ENCODE measurements around the gene SPATA31E1.

SPATA31E1 gene

GRCh38 chr9:87862536-87863268 lies 20.0 kb upstream of the SPATA31E1 start:
- no peak for DNase-seq (ENCODE audit: low read depth, low spot score)

DNA sequence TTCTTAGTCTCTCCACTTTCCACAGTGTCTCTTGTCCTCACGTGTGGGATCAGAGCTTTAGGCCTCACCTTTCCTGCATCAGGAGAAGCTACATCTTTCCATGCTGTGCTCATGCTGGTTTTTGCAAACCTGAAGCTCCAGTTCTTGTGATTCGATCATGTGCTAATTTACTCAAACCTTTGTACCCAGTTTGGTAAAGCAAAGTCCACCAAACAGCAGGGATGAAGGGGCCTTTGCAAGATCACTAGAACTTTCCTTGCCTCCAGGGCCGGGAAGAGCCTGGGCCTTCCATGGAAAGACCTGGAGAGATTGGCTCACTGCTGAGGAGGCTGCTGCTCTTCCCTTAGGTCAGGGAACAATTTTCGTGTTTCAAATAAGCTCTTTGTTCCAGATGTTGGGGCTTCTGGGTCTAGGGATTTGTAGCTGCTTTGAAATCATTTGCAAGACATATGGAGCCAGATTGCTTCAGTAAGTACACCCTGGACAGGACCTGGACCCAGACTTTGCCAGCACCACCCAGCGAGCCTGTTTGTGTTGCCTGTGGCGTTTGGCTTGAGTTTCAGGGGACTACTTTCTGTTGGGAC lies 18.7 kb upstream of the SPATA31E1 start:
- no peak for DNase-seq (ENCODE audit: low read depth, low spot score)

DNA sequence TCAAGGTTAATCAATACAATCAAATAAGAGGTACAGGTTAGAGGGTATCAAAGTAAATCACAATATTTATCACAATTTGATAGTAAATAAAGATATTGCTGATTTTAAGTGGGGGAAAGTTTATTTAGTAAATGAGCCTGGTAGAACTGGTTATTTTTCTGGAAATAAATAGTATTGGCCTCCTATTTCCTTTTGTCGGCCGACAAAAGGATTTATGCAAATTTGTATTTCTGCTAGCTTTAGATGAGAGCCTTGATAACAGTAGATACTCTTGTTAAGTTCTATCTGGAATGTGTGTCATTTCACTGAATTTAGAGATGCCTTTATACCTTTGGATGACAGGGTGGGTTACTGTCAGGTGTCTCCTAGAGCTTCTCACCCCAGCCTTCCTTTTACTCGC lies 17.8 kb upstream of the SPATA31E1 start:
- DNase-seq (ENCODE audit: low read depth, low spot score) = no peak

- DNase-seq (ENCODE audit: low read depth, low spot score) = no peak
Observed at GRCh38 chr9:87865626-87866025, 17.1 kb upstream of the SPATA31E1 start.

DNA sequence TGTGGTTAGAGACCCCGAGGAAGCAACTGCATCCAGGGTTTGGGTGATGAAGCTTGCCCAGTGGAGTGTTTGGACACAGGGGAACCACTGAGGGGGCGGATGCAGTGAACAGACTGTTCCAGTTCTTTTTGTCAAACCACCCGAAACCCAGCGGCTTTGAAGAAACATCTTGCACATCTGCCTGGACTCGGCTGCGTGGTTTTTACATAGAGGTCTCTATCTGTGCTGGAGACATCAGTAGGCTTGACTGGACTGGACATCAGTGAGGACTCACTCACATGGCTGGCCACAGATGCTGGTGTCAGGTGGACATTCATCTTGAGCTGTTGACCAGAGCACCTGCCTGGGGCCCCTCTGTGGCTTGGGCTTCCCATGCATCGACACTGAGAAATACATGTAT lies 15.3 kb upstream of the SPATA31E1 start:
- DNase-seq (ENCODE audit: low read depth, low spot score) = no peak

DNA sequence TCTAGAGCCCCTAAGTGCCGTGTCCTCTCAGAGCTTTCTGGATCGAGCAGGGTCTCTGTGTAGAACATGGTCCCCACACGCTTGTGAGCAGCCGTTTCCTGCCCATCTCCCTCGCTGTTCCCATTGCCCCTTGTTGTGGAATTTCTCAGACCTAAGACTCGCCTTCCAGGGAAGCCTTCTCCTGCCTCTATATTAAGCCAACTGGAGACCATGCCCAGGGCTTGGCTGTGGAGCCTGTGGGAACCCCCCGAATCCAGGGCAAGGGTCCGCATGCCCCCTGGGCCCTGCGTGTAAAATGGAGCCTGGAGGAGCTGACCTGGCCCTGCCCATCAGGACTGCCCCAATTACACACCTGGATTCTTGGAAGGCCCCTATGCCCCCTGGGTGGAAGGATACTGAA lies 14.5 kb upstream of the SPATA31E1 start:
- no peak for DNase-seq (ENCODE audit: low read depth, low spot score)

- no peak for DNase-seq (ENCODE audit: low read depth, low spot score)
Observed at GRCh38 chr9:87868635-87869034, 14.0 kb upstream of the SPATA31E1 start.

DNA sequence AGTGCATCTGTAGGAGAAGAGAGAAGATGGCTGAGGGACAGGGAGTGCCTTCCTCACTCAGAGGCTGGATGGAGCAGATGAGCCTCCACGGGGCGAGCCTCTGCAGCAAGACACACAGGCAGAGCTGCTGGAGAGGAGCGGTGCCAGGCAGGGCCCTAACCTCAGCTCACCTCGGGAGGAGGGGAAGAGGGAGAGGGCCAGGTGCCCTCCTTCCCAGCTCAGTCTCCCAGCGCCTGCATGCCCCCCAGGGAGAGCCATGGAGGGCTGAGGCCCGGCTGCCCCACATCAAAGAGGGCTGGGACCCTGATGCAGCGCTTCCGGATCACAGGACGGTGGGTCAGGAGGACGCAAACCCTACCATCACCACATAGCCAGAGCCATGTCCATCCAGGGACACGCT lies 13.6 kb upstream of the SPATA31E1 start:
- no peak for DNase-seq (ENCODE audit: low read depth, low spot score)

DNA sequence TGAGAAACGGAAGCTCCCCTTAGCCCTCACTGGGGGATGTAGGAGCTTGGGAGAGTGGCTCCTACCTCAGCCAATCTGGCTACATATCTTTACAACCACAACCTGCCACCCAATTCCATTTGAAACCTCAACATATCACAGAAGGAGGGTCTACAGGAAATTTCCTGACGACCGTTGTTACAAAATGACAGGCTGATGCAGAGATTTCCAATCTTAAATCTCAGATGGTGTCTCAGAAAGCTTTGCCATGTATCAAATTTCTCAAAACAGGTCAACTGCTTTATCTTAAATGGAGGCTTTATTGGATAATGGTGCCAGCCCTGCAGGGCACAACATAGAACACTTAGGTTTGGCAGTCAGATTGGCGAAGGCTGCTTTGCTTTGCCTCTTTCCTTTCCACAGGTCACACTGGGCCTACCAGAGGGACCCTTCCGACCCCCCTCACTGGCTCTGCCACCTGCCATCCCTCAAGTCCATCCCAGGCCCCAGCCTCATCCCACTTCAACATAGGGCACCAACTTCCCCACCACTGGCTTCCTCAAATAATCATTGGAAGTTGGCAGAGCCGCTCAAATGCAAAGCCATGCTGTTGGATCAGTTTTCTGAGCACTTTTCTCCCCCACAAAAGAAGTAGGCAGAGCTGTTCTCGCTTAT lies 11.1 kb upstream of the SPATA31E1 start:
- no peak for DNase-seq (ENCODE audit: low read depth, low spot score)

- DNase-seq (ENCODE audit: low read depth, low spot score) = no peak
Observed at GRCh38 chr9:87872079-87872624, 10.5 kb upstream of the SPATA31E1 start.

DNA sequence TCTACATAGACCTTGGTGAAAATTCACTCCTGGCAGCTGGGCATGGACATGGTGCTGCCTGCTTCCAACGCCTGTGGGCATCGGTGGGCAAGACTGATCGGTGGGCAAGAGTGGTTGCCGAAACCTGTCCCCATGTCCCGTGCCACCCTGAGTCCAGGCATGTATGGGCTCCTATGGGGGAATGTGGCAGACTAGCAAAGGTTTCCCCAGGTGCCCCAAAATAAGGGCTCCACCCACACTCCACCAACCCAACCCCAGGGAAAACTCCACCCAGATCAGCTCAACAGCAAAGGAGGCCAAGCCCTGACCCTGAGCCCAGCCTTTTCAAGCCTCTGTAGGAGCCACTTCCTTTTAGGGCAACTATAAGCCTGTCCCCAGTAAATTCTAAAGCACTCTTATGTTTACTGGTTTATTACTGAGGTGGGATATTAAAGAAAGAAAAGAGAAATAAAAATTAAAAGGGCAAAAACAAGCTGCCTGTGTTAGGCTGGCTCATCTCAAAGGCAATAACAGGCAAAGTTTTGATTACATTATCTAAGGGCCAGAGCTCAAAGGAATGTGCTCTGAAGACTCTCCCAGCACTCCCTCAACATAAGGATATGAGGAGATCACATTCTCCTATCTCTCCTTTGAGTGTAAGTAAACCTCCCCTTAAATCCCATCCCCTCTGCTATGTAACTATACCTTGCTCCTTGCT lies 8.9 kb upstream of the SPATA31E1 start:
- DNase-seq (ENCODE audit: low read depth, low spot score) = no peak

GRCh38 chr9:87874304-87874623 lies 8.4 kb upstream of the SPATA31E1 start:
- DNase-seq (ENCODE audit: low read depth, low spot score) = no peak

DNA sequence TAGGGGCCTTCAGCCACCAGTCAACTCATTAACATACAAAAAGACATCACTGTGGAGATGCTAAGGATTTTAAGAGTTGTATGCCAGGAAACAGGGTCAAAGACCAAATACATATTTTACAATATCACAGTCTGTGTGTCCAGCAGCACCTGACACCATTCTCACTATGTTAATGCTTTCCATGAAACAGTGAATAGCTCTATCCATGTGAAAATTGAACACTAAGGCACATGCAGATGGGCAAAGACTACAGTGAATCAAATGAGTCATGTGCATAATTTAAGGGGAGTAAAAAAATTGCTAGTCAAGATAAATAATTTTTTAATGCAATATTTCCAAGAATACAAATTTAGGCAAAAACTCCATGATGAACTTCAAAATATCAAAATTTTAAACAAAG lies 7.6 kb upstream of the SPATA31E1 start:
- no peak for DNase-seq (ENCODE audit: low read depth, low spot score)

DNA sequence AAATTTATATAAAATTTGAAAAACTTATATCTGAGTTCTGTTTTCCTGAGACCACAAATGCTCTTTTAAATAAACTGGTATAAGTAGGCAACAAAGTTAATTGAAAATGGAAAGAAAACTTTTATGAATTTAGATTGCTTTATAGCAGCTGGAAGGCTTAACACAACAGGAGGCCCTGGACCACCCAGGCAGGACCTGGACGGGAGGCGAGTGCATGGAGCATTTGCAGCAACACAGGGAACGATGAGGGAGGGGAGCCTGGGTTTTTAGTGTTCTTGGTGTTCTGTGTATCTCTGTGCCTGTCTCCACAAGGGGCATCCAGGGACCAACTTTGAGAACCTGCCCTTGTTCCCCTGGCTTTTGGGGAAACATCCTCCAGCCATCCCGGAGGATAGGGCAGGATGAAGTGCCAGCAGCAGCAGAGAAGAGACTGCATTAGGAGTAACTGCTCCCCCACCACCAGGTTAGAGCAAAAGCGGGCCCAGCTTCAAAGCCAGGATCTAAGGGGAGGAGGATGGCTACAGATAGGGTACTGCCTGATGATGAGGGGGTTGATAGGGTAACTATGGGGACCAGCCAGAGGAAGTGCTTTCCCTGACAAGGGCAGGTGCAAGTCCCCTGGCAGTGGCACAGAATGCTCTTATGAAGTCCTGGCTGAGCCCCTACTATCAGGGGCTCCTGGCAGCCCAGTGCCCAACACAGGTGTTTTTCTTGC lies 6.7 kb upstream of the SPATA31E1 start:
- no peak for DNase-seq (ENCODE audit: low read depth, low spot score)

DNA sequence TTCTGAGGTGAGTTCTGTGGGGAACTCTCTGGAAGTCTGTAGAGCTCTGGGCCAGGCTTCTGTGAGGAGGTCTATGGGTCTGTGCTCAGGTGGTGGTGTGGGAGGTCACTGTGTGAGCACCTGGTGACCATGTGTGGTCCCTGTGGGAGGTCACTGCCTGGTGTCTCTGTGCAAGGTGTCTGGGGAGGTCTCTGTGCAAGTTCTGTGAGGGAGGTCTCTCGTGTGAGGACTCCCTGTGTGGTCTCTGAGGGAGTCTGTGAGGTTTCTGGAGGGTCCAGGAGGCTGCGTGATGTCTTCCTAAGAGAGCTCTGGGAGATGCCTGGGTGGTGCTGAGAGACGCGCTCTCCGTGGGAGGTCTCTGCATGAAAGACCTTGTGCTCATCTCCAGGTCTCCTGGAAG lies 6.0 kb upstream of the SPATA31E1 start:
- no peak for DNase-seq (ENCODE audit: low read depth, low spot score)

DNA sequence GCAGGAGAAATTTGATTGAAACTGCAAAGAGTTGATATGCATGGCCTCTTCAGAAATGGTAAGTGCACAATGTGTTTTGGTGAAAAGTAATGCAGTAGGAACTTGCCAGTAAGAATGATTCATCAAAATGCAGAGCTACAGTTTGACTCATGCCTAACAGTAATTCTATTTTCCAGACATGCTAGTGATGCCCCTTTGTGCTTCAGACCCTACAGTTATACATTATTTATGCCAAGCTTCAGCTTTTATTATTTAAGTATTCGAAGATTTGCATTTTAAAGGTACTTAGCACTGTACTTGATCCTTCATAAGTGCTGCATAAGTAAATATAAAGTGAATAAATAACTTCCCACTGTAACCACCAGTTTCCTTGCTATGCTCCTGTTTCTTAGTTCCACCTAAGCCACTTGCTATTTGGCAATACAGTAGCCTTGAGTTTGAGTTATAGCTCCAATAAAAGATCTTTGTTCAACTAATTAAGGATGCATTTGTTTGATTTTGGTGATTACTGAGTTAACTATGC lies 3.6 kb upstream of the SPATA31E1 start:
- DNase-seq (ENCODE audit: low read depth, low spot score) = no peak

GRCh38 chr9:87880116-87880515 lies 2.6 kb upstream of the SPATA31E1 start:
- no peak for DNase-seq (ENCODE audit: low read depth, low spot score)

GRCh38 chr9:87880683-87881082 lies 2.0 kb upstream of the SPATA31E1 start:
- DNase-seq (ENCODE audit: low read depth, low spot score) = no peak

DNA sequence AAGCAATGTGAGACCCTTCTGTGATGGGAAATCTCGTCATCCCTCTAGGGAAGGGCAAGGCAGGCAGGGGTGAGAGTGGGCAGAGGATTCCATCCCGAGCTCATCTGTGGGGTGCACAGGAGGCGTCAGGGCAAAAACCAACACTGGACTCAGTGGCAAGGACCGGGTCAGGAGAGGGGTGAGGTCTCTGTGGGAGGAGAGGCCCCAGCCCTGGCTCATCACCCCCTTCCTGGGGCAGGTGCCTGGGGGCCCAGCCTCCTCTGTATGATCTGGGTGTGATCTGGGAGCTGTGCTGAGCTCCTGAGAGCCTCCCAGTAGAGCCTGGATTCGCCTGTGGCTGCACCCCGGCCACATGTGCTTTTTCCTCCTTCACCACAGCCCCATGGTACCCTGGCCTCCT lies 597 bp downstream of the SPATA31E1 start:
- DNase-seq (ENCODE audit: low read depth, low spot score) = no peak

- no peak for DNase-seq (ENCODE audit: low read depth, low spot score)
Observed at GRCh38 chr9:87883990-87884389, 1.3 kb downstream of the SPATA31E1 start.
